Stimulated activated CD4-positive, alpha-beta T cell treated with anti-CD3 and anti-CD28 coated beads, Interleukin-12 subunit alpha, Interleukin-12 subunit beta, amount 100 ng/mL, for 4 hours (primary cell): ENCODE measurements around the gene PKIG.
"Not testable (repeated sequence)": the region's sequence is repeated elsewhere in the genome, so short reads cannot be mapped to it uniquely, and the experiment has no call there.

Experiments
- DNase-seq: peaks from one replicate; pipeline ENCODE4 v3.0.0-alpha.2; 2020

Gene PKIG

GRCh38 chr20:44572551-44573500 is 9.6 kb upstream of the PKIG start:
- DNase-seq = no peak

GRCh38 chr20:44573501-44573869 is 8.9 kb upstream of the PKIG start:
- DNase-seq = no peak

GRCh38 chr20:44574372-44574771 is 8.0 kb upstream of the PKIG start:
- no peak for DNase-seq

GRCh38 chr20:44576297-44576696 is 6.1 kb upstream of the PKIG start:
- no peak for DNase-seq

GRCh38 chr20:44579313-44580081 is 2.9 kb upstream of the PKIG start:
- DNase-seq = no peak

- DNase-seq = no peak
Measured at GRCh38 chr20:44580581-44581268, 1.7 kb upstream of the PKIG start.

GRCh38 chr20:44581515-44581914 is 864 bp upstream of the PKIG start:
- no peak for DNase-seq

GRCh38 chr20:44583157-44583556 is 778 bp downstream of the PKIG start:
- no peak for DNase-seq

GRCh38 chr20:44584162-44584561 is 1.8 kb downstream of the PKIG start:
- DNase-seq = no peak

- no peak for DNase-seq
Measured at GRCh38 chr20:44585057-44585963, 2.9 kb downstream of the PKIG start.

GRCh38 chr20:44586289-44586911 is 4.0 kb downstream of the PKIG start:
- no peak for DNase-seq

GRCh38 chr20:44587035-44587980 is 4.9 kb downstream of the PKIG start:
- DNase-seq = no peak

- DNase-seq = not testable (repeated sequence)
Measured at GRCh38 chr20:44588321-44588720, 5.9 kb downstream of the PKIG start.

GRCh38 chr20:44589537-44589936 is 7.2 kb downstream of the PKIG start:
- no peak for DNase-seq

- DNase-seq = no peak
Measured at GRCh38 chr20:44590980-44591778, 8.8 kb downstream of the PKIG start.

GRCh38 chr20:44592366-44592765 is 10.0 kb downstream of the PKIG start:
- DNase-seq = no peak

- DNase-seq = no peak
Measured at GRCh38 chr20:44593751-44594150, 11.4 kb downstream of the PKIG start.

- no peak for DNase-seq
Measured at GRCh38 chr20:44594730-44595129, 12.4 kb downstream of the PKIG start.

GRCh38 chr20:44596010-44596409 is 13.6 kb downstream of the PKIG start:
- DNase-seq = no peak

GRCh38 chr20:44596876-44597275 is 14.5 kb downstream of the PKIG start:
- DNase-seq = no peak
